ENCODE measurements around the gene TMPRSS2.

TMPRSS2 gene

DNA sequence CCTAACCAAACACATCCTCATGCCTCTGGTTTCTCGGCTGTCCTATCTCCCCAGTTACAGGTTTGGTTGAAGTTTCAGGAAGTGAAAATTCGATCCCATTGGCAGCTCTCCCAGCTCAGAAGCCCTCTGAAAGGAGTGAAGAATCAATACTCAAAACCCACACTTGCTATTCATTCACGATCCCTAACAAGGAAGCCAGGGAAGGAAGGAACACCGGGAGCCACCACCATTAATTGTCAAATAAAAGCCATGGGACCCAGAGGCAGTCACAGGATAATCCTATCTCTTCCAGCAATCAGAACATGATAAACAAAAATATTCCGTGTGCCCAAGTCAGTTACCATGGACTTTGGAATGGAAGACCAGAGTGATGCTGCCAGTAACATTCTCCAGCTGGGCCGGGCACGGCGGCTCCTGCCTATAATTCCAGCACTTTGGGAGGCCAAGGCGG lies 7.0 kb downstream of the TMPRSS2 start:
- H3K4me3 Mint-ChIP-seq = no peak overlapping the region
- peaks cover 31% of the 10 kb centered on the region for H3K27me3 Mint-ChIP-seq
- H3K9me3 Mint-ChIP-seq = no peaks in the 10 kb centered on the region
- no peak overlapping the region for H3K27ac Mint-ChIP-seq
- no peaks in the 10 kb centered on the region for H3K36me3 Mint-ChIP-seq (ENCODE audit: low read depth)
- H3K4me1 Mint-ChIP-seq (ENCODE audit: low read depth) = no peaks in the 10 kb centered on the region

DNA sequence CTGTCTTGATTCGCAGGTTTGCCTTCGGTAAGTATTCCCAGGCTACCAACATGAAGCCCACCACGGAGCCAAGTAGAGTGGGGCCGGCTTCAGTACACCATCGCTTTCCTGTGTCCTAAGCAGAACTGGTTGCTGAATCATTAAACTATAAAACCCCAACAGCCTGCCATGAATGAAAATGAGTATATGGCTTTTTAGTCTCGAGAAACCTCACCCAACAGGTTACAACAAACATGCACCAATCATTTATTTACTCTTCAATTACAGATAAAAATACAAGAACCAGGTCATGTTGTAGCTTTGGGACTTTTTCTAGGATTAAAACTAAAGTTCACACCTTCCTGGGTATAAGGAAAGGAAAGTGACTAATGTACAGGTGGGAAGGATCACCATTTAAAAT lies 7.6 kb downstream of the TMPRSS2 start:
- Mint-ChIP-seq H3K27ac (no peak overlapping the region), H3K36me3 (ENCODE audit: low read depth) (no peaks in the 10 kb centered on the region), H3K27me3 (peaks cover 27% of the 10 kb centered on the region), H3K9me3 (no peaks in the 10 kb centered on the region), H3K4me3 (no peak overlapping the region), H3K4me1 (ENCODE audit: low read depth) (no peaks in the 10 kb centered on the region)

DNA sequence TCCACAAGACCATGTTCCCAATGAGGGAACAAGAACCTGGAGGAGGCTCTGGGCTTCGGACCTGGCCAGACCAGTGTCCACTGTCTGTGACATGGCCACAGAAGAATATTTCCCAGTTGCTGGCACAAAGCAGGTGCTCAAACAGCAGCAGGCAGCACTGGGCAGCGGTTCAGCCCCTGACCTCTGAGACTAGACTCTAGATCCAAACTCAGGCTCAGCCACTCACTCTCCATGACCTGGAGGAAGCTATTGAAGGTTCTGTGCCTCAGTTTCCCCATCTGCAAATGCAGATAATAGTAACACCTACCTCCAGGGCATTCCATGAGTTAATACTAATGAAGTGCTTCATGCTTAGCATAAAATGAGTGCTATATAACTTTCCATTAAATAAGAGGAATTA lies 8.0 kb downstream of the TMPRSS2 start:
- no peak overlapping the region for H3K27ac Mint-ChIP-seq
- H3K36me3 Mint-ChIP-seq (ENCODE audit: low read depth) = no peaks in the 10 kb centered on the region
- no peaks in the 10 kb centered on the region for H3K9me3 Mint-ChIP-seq
- peaks cover 23% of the 10 kb centered on the region for H3K27me3 Mint-ChIP-seq
- no peak overlapping the region for H3K4me3 Mint-ChIP-seq
- H3K4me1 Mint-ChIP-seq (ENCODE audit: low read depth) = no peaks in the 10 kb centered on the region

DNA sequence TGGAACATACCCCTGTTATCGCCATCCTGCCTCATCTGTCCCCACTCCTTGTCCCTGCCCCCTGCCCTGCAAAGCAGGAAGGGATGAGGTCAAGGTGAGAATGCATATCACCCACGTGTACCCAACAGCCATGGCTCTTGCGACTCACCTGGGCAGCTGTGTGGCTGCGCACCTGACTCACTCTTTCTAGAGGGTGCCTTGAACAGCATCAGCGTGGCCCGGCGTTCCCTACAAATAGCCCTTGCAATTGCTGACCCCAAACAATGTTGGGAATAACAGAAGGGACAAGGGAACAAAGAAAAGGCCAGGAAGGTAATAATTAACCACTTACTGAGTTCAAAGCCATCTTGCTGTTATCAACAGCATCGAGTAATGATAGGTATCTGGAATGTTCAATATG lies 10.2 kb downstream of the TMPRSS2 start:
- Mint-ChIP-seq H3K27me3 (peaks cover 10% of the 10 kb centered on the region), H3K9me3 (no peaks in the 10 kb centered on the region), H3K27ac (peak overlapping the region; percentile 18), H3K36me3 (ENCODE audit: low read depth) (no peaks in the 10 kb centered on the region), H3K4me3 (no peak overlapping the region), H3K4me1 (ENCODE audit: low read depth) (no peaks in the 10 kb centered on the region)

DNA sequence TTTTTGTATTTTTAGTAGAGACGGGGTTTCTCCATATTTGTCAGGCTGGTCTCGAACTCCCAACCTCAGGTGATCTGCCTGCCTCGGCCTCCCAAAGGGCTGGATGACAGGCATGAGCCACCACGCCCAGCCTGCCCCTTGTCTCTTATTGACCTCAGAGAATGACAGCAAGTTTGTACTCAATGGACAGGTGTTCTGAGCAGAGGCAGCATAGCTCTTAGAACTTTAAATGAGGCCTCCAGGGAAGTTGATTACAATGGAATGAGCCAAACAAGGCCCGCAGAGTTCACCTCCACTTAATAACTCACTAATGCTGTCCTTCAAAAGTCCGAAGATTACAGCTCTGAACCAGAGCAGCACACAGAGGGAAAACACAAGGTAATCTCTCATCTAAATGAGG lies 10.9 kb downstream of the TMPRSS2 start:
- no peaks in the 10 kb centered on the region for H3K4me1 Mint-ChIP-seq (ENCODE audit: low read depth)

DNA sequence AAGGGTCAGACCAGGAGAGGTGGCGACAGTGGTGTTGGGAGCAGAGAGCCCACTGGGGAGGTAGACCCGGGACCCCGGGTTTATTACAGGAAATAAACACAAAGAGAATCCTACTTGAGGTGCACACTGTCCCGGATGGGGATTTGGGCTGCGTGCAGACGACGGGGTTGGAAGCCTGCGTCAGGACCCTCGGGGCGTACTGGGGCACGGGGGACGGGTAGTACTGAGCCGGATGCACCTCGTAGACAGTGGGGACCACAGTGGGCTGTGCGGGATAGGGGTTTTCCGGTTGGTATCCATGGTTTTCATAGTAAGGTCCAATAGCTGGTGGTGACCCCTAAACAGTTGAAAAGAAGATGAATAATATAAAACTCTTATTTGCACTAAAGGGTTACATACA lies 13.7 kb downstream of the TMPRSS2 start:
- no peak overlapping the region for H3K4me3 Mint-ChIP-seq
- no peaks in the 10 kb centered on the region for H3K4me1 Mint-ChIP-seq (ENCODE audit: low read depth)

More for the DNA sequence above, 10.9 kb downstream of the TMPRSS2 start:
- H3K9me3 Mint-ChIP-seq = no peaks in the 10 kb centered on the region
- H3K4me3 Mint-ChIP-seq = no peak overlapping the region
- no peaks in the 10 kb centered on the region for H3K36me3 Mint-ChIP-seq (ENCODE audit: low read depth)
- no peak overlapping the region for H3K27ac Mint-ChIP-seq
- H3K27me3 Mint-ChIP-seq = peaks cover 8% of the 10 kb centered on the region

DNA sequence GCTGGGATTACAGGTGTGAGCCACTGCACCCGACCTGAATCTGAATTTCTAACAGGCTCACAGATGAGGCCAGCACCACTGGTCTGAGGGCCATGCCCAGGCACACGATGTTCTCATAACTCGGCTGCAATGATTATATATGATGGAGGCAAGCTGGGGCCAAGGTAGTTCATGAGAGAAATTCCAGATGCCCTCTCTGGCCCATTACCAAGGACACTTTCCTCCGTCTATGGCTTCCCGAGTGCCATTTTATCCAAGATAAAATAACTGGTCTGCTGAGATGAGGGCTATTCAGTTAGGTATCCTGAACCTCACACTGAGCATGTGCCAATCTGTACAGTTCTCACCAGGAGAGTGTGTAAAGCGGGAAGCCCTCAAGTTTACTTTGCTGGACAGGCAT lies 16.5 kb downstream of the TMPRSS2 start:
- Mint-ChIP-seq H3K9me3 (no peaks in the 10 kb centered on the region), H3K4me1 (ENCODE audit: low read depth) (no peaks in the 10 kb centered on the region), H3K27me3 (peaks cover 8% of the 10 kb centered on the region), H3K27ac (no peak overlapping the region), H3K4me3 (no peak overlapping the region), H3K36me3 (ENCODE audit: low read depth) (no peaks in the 10 kb centered on the region)

More for the DNA sequence above, 13.7 kb downstream of the TMPRSS2 start:
- Mint-ChIP-seq H3K27ac (no peak overlapping the region), H3K27me3 (peaks cover 8% of the 10 kb centered on the region), H3K36me3 (ENCODE audit: low read depth) (no peaks in the 10 kb centered on the region), H3K9me3 (no peaks in the 10 kb centered on the region)

DNA sequence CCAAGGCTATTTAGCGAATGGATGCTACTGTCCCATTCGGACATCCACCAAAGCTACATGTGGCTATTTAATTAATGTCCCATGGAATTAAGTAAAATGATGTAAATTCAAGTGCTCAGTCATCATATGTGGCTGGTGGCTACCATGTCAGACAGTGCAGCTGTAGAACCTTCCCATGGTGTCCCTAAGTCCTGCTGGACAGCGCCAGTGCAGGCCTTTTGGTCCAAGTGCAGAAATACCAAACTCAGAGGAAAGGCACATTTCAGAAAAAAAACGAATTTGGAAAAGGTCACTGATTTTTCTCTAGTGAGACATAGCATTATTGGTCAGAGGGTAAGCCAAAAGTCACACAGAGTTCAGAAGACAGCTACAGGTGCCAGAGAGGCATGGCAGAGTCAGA lies 17.6 kb downstream of the TMPRSS2 start:
- H3K27ac Mint-ChIP-seq = no peak overlapping the region
- H3K27me3 Mint-ChIP-seq = peaks cover 8% of the 10 kb centered on the region
- H3K36me3 Mint-ChIP-seq (ENCODE audit: low read depth) = no peaks in the 10 kb centered on the region
- H3K4me1 Mint-ChIP-seq (ENCODE audit: low read depth) = no peaks in the 10 kb centered on the region
- no peaks in the 10 kb centered on the region for H3K9me3 Mint-ChIP-seq
- H3K4me3 Mint-ChIP-seq = no peak overlapping the region

DNA sequence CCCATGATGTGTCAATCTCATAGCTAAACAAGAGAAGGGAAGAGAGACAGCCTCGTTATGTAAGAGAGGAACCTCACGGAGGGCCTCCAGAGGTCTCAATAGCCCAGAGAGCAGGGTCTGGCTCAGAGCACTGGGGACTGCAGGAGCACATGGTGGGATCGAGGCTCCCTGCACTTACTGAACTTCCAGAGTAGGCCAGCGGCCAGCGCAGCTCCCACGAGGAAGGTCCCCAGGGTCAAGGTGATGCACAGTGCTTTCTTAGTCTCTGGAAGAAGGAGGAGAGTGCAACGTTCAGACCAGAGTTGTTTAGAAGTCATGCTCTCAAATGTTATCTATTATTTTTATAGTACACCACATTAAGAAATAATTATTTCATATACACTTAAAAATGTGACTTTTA lies 18.6 kb downstream of the TMPRSS2 start:
- Mint-ChIP-seq H3K9me3 (no peaks in the 10 kb centered on the region), H3K27me3 (peaks cover 8% of the 10 kb centered on the region), H3K4me3 (no peak overlapping the region), H3K4me1 (ENCODE audit: low read depth) (no peaks in the 10 kb centered on the region), H3K27ac (no peak overlapping the region), H3K36me3 (ENCODE audit: low read depth) (no peaks in the 10 kb centered on the region)

DNA sequence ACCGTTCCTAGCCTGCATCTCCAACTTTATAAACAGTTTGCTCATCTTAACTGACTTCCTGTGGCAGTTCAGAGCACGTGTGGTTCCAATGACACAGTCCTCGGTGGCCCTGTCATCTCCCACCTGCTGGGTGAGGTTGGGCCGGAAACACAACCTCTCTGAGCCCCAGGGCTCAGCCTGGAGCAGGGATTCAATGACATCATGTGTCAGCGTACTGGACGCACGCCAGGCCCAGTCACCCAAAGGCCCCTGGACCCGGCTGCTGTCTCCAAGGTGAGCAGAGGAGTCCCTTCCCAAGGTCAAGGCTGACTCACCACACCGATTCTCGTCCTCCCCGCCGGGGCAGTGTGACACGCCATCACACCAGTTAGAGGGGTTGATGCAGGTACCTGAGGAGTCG lies 19.9 kb downstream of the TMPRSS2 start:
- Mint-ChIP-seq H3K4me3 (no peak overlapping the region), H3K9me3 (no peaks in the 10 kb centered on the region), H3K27me3 (peaks cover 11% of the 10 kb centered on the region), H3K27ac (no peak overlapping the region), H3K4me1 (ENCODE audit: low read depth) (no peaks in the 10 kb centered on the region), H3K36me3 (ENCODE audit: low read depth) (no peaks in the 10 kb centered on the region)

DNA sequence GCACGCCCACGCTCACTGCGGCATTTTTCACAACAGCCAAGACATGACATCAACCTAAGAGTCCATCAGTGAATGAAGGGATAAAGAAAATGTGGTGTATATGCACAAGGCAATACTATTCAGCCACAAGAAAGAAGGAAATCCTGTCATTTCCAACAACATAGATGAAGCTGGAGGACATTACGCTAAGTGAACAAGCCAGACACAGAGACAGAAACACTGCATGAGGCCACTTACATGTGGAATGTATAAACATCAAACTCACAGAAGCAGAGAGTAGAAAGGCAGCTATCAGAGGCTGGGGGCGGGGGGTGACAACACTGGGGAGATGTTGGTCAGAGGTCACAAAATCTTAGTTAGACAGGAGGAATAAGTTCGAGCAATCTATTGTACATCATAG lies 20.9 kb downstream of the TMPRSS2 start:
- Mint-ChIP-seq H3K4me1 (ENCODE audit: low read depth) (no peaks in the 10 kb centered on the region), H3K9me3 (no peaks in the 10 kb centered on the region), H3K27me3 (peaks cover 8% of the 10 kb centered on the region), H3K27ac (no peak overlapping the region), H3K4me3 (no peak overlapping the region), H3K36me3 (ENCODE audit: low read depth) (no peaks in the 10 kb centered on the region)

DNA sequence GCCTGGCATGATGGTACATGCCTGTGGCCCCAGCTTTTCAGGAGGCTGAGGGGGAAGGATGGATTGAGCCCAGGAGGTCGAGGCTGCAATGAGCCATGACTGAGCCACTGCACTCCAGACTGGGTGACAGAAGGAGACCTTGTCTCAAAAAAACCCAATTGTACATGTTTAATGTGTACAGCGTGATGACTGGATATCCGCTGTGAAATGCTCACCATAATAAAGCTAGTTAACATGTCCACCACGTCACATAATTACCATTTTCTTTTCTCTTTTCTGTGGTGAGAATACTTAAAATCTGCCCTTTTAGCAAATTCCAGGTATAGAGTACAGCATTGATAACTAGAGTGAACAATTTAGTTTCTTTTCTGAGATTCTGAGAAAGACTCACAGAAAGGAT lies 24.0 kb downstream of the TMPRSS2 start:
- Mint-ChIP-seq H3K4me1 (ENCODE audit: low read depth) (no peaks in the 10 kb centered on the region), H3K27ac (no peak overlapping the region), H3K4me3 (no peak overlapping the region), H3K27me3 (peaks cover 7% of the 10 kb centered on the region), H3K9me3 (no peaks in the 10 kb centered on the region), H3K36me3 (ENCODE audit: low read depth) (no peaks in the 10 kb centered on the region)

DNA sequence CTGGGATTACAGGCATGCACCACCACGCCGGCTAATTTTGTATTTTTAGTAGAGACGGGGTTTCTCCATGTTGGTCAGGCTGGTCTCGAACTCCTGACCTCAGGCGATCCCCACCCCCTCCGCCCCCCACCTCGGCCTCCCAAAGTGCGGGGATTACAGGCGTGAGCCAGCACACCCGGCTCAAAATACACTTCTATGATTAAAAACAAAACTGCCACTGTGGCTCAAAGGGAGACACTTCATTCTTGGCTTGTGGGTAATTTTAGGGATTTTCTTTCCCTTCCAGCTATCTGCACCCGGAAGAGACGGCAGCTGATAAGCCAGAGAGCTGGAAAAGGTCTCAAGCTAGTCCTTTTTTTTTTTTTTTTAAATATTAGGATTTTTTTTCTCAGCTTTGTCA lies 24.5 kb downstream of the TMPRSS2 start:
- H3K27me3 Mint-ChIP-seq = peaks cover 12% of the 10 kb centered on the region
- no peak overlapping the region for H3K27ac Mint-ChIP-seq
- no peak overlapping the region for H3K4me3 Mint-ChIP-seq
- H3K36me3 Mint-ChIP-seq (ENCODE audit: low read depth) = no peaks in the 10 kb centered on the region
- H3K9me3 Mint-ChIP-seq = no peaks in the 10 kb centered on the region
- no peaks in the 10 kb centered on the region for H3K4me1 Mint-ChIP-seq (ENCODE audit: low read depth)

DNA sequence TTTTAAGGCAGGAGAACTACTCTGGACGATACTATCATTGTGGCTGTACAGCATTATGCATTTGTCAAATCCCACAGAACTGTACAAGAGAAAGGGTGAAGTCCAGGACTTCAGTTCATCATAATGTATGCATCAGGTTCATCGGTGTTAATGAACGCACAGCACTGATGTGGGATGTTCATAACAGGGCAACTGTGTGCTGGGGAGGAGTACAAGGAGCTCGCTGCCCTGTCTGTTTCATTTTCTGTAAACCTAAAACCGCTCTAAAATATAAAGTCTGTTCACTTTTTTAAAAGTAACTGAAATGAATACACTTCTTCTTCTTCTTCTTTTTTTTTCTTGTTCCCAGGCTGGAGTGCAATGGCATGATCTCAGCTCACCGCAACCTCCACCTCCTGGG lies 25.0 kb downstream of the TMPRSS2 start:
- Mint-ChIP-seq H3K27ac (no peak overlapping the region), H3K4me1 (ENCODE audit: low read depth) (no peaks in the 10 kb centered on the region), H3K36me3 (ENCODE audit: low read depth) (no peaks in the 10 kb centered on the region), H3K9me3 (no peaks in the 10 kb centered on the region), H3K4me3 (no peak overlapping the region), H3K27me3 (peaks cover 15% of the 10 kb centered on the region)

DNA sequence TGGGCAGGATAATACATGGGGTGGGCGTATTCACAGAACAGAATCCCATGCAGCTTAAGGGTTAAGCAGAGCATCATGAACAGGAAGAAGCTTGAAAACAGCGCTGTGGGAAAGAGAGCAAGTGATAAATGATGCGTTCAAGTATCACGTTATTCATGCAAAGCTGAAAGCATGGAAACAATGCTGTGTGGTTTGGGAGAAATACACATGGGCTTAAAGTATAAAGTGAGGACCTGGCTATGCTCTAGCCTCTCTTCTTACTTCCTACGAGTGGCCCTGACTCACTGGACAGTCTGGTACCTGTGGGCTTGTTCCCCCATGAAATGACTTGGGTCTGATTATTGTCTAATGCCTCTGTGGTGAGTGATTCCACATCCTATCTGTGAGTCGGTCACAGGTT lies 25.7 kb downstream of the TMPRSS2 start:
- peaks cover 15% of the 10 kb centered on the region for H3K27me3 Mint-ChIP-seq

DNA sequence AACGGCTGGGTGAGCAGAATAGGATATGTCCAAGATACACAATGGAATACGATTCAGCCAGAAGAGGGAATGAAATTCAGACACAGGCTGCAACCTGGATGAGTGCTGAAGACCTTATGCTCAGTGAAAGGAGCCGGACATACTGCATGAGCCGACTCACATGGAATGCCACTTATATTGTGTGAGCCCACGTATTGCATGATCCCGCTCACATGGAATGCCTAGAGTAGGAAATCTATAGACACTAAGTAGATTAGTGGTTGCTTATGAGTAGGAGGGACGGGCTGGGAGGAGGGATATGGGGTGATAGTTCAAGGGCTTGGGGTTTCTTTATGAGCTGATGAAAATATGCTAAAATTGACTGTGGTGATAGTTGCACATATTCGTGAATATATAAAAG lies 26.8 kb downstream of the TMPRSS2 start:
- H3K9me3 Mint-ChIP-seq = no peaks in the 10 kb centered on the region
- no peaks in the 10 kb centered on the region for H3K4me1 Mint-ChIP-seq (ENCODE audit: low read depth)
- H3K27ac Mint-ChIP-seq = no peak overlapping the region
- no peaks in the 10 kb centered on the region for H3K36me3 Mint-ChIP-seq (ENCODE audit: low read depth)
- H3K4me3 Mint-ChIP-seq = no peak overlapping the region
- H3K27me3 Mint-ChIP-seq = peaks cover 15% of the 10 kb centered on the region

More for the DNA sequence above, 25.7 kb downstream of the TMPRSS2 start:
- Mint-ChIP-seq H3K36me3 (ENCODE audit: low read depth) (no peaks in the 10 kb centered on the region), H3K4me1 (ENCODE audit: low read depth) (no peaks in the 10 kb centered on the region), H3K4me3 (no peak overlapping the region), H3K27ac (no peak overlapping the region), H3K9me3 (no peaks in the 10 kb centered on the region)

All from stimulated activated naive CD8-positive, alpha-beta T cell treated with anti-CD3 and anti-CD28 coated beads, Interleukin-15, Interleukin-2, amounts not matched to agents 100 ng/mL and 50 ng/mL, for 24 hours (primary cell).